Keratinocyte (primary cell): Measurements from ENCODE around the gene SCN10A. TPM values are rescaled to one million over a fixed set of nuclear protein-coding genes. Genes with fewer than 3 reads are reported as not detected.

Experiments
- DNase-seq: peaks from one replicate; pipeline ENCODE4 v3.0.0-alpha.2; 2011; ENCODE audit warnings: low read depth, missing footprints, low spot score
- FAIRE-seq: peaks from 2 replicates; lab custom pipeline; 2011; peaks lifted over from hg19 to GRCh38; lab: Jason Lieb, UNC
- H2AFZ ChIP-seq: 2 replicates; pipeline ENCODE4 v1.6.0; 2012; ENCODE audit warnings: low read length, control low read depth, inconsistent platforms; ENCODE audit not compliant: control insufficient read depth
- H3K27ac ChIP-seq: 2 replicates; pipeline ENCODE4 v1.5.1; 2011; ENCODE audit warnings: low read length; ENCODE audit not compliant: control insufficient read depth, insufficient read depth
- H3K27me3 ChIP-seq: 3 replicates; pipeline ENCODE4 v1.6.0; 2011; ENCODE audit warnings: low read length; ENCODE audit not compliant: control insufficient read depth, insufficient read depth; ENCODE audit errors: extremely low read depth
- H3K36me3 ChIP-seq, 2 experiments: 2 replicates in 1 of 2; 3 replicates in 1 of 2; pipeline ENCODE4 v1.5.1; 2011; ENCODE audit warnings: low read length in 2 of 2, mild to moderate bottlenecking in 1 of 2; ENCODE audit not compliant: control insufficient read depth in 2 of 2, insufficient read depth in 2 of 2; ENCODE audit errors: extremely low read depth in 1 of 2
- H3K4me1 ChIP-seq: 3 replicates; pipeline ENCODE4 v1.5.1; 2011; ENCODE audit warnings: low read length; ENCODE audit not compliant: control insufficient read depth, insufficient read depth; ENCODE audit errors: extremely low read depth
- H3K4me2 ChIP-seq: 3 replicates; pipeline ENCODE4 v1.6.0; 2011; ENCODE audit warnings: low read depth, low read length; ENCODE audit not compliant: control insufficient read depth, insufficient read depth; ENCODE audit errors: extremely low read depth
- H3K4me3 ChIP-seq, 3 experiments: fragments of 200-600 bp in 1 of 3; sonication (generic) in 1 of 3; 2 replicates in 2 of 3; 3 replicates in 1 of 3; pipeline ENCODE4 v1.5.1; 2011 to 2016; ENCODE audit warnings: low read length in 3 of 3, mild to moderate bottlenecking in 3 of 3, control low read depth in 2 of 3, inconsistent platforms in 1 of 3, low read depth in 1 of 3, mixed read lengths in 1 of 3, mixed run types in 1 of 3, moderate library complexity in 1 of 3; ENCODE audit not compliant: control insufficient read depth in 2 of 3, insufficient read depth in 2 of 3; ENCODE audit errors: extremely low read depth in 1 of 3
- H3K79me2 ChIP-seq: 2 replicates; pipeline ENCODE4 v1.6.0; 2012; ENCODE audit warnings: low read length; ENCODE audit not compliant: control insufficient read depth, insufficient read depth
- H3K9ac ChIP-seq: 3 replicates; pipeline ENCODE4 v1.6.0; 2011; ENCODE audit warnings: low read length; ENCODE audit not compliant: control insufficient read depth, insufficient read depth; ENCODE audit errors: extremely low read depth
- H3K9me1 ChIP-seq: 3 replicates; pipeline ENCODE4 v1.6.0; 2011; ENCODE audit warnings: low read length; ENCODE audit not compliant: control insufficient read depth, insufficient read depth; ENCODE audit errors: extremely low read depth
- H3K9me3 ChIP-seq: 2 replicates; pipeline ENCODE4 v1.5.1; 2012; ENCODE audit warnings: low read depth, low read length; ENCODE audit not compliant: control insufficient read depth
- H4K20me1 ChIP-seq: 3 replicates; pipeline ENCODE4 v1.6.0; 2011; ENCODE audit warnings: low read length; ENCODE audit not compliant: control insufficient read depth, insufficient read depth; ENCODE audit errors: extremely low read depth
- EZH2 ChIP-seq: IDR thresholded peaks from one replicate; pipeline ENCODE4 v1.6.1; 2012; ENCODE audit warnings: inconsistent platforms, mild to moderate bottlenecking, low read length, moderate library complexity
- dilution Hi-C: fragments of 300-500 bp; cut with MboI; formaldehyde crosslinking; loops from one replicate; pipeline ENCODE4 v1.7.0; 2020; ENCODE audit warnings: low sequenced_read_pairs; ENCODE audit not compliant: extremely low pct_ligation_motif_present
- polyA plus RNA-seq, 5 experiments: library from polyadenylated mRNA; depleted of rRNA in 3 of 5; stranded (reverse) in 3 of 5; stranded (forward) in 1 of 5; unstranded in 1 of 5; fragments of >200 nt; gene quantifications; 1 replicate in 1 of 5; 2 replicates in 3 of 5; 3 replicates in 1 of 5; pipeline versions ENCODE4 v1.2.1 to v1.2.3, GENCODE V29; 2011 to 2012; ENCODE audit warnings: missing spikeins in 2 of 5, low read depth in 1 of 5, low replicate concordance in 1 of 5
- TF ChIP-seq, protein P1 (sequence below), 3 experiments: IDR thresholded peaks in 1 of 3; conservative IDR thresholded peaks in 1 of 3; optimal IDR thresholded peaks in 1 of 3; 2 replicates in 2 of 3; 3 replicates in 1 of 3; pipeline versions ENCODE3 to v1.5.1; 2011; ENCODE audit warnings: low read length in 3 of 3, mild to moderate bottlenecking in 3 of 3, moderate library complexity in 2 of 3, control low read depth in 1 of 3, inconsistent platforms in 1 of 3; ENCODE audit not compliant: insufficient read depth in 2 of 3; ENCODE audit errors: extremely low read depth in 1 of 3

SCN10A gene
- polyA plus RNA-seq, 1 donor (not counting 4 experiments of a cell fraction or from before 2014, with no cell fraction given) = not detected

DNA sequence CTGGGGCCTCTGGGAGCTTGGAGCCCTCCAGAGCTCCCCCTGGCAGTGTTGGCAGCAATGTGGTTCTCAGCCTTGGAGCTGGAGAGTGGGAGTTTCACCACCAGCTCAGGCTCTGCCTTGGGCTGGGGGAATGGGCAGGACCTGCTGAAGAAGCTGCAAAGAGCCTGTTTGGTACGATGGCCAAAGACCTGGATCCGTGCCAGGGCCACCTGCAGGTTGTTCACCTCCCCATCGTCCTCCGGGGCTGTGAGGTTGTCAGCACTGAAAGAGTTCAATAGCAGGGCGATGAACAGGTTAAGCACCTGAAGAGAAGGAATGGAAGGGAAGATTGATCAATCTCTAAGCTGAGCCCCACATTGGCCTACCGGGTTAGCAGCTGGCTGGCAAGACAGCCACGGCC is 89.3 kb downstream of the SCN10A start:
- H3K79me2 ChIP-seq = no peaks in the 10 kb centered on the region
- H3K9me1 ChIP-seq = no peaks in the 10 kb centered on the region
- TF ChIP-seq, protein P1, sequence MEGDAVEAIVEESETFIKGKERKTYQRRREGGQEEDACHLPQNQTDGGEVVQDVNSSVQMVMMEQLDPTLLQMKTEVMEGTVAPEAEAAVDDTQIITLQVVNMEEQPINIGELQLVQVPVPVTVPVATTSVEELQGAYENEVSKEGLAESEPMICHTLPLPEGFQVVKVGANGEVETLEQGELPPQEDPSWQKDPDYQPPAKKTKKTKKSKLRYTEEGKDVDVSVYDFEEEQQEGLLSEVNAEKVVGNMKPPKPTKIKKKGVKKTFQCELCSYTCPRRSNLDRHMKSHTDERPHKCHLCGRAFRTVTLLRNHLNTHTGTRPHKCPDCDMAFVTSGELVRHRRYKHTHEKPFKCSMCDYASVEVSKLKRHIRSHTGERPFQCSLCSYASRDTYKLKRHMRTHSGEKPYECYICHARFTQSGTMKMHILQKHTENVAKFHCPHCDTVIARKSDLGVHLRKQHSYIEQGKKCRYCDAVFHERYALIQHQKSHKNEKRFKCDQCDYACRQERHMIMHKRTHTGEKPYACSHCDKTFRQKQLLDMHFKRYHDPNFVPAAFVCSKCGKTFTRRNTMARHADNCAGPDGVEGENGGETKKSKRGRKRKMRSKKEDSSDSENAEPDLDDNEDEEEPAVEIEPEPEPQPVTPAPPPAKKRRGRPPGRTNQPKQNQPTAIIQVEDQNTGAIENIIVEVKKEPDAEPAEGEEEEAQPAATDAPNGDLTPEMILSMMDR (optimal IDR thresholded peaks at IDR 0.05 in 1 of 3, IDR thresholded peaks at IDR 0.05 in 1 of 3, conservative IDR thresholded peaks at IDR 0.05 in 1 of 3; ENCODE audit: extremely low read depth in 1 of 3, insufficient read depth in 2 of 3, low read length in 3 of 3) = no peak
- no peak for TF ChIP-seq EZH2
- no peak overlapping the region for H3K27ac ChIP-seq
- H3K27me3 ChIP-seq = peaks cover 7% of the 10 kb centered on the region
- FAIRE-seq (no peak), DNase-seq (no peak)
- no peak overlapping the region for H3K4me3 ChIP-seq
- H3K9me3 ChIP-seq = no peaks in the 10 kb centered on the region
- H3K36me3 ChIP-seq = no peaks in the 10 kb centered on the region
- no peak overlapping the region for H2AFZ ChIP-seq
- H3K4me2 ChIP-seq = no peak overlapping the region
- dilution Hi-C loops = no loop called here
- no peaks in the 10 kb centered on the region for H4K20me1 ChIP-seq
- H3K9ac ChIP-seq = no peak overlapping the region
- no peaks in the 10 kb centered on the region for H3K4me1 ChIP-seq

DNA sequence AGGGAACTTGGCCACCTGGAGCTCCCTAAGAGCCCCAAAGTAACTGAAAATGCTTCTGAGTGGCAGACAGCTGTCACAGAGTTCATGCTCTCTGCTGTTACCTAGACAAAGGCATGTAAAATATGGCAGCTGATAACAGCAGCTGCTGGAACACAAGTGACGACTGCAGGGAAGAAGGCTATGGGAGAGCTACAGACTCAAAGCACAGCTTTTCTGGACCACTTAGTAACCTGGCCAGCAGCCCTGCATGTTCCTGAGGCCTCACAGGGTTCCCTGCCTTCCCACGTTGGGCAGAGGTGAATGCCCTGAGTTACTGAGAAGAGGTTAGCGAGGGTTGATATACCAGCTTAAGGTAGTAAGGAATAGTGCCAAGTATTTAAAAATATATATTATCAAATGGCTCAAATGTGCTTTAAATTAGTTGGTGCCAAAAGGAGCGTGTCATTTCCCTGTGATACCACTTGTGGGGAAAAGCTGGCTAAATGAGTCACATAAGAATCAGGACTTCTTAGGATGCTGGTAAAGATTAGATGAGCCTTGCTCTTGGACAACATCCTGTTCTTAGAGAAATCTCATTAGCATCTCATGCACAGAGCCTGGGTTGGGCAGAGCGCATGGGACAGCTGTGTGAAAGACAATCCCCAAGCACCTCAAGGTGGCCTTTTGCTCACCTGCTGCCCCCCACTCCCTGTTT is 90.1 kb downstream of the SCN10A start:
- H3K36me3 ChIP-seq = no peaks in the 10 kb centered on the region
- H3K27me3 ChIP-seq = peaks cover 7% of the 10 kb centered on the region
- H3K9ac ChIP-seq = no peak overlapping the region
- DNase-seq (no peak), FAIRE-seq (no peak)
- no peaks in the 10 kb centered on the region for H3K9me3 ChIP-seq
- H2AFZ ChIP-seq = no peak overlapping the region
- no peaks in the 10 kb centered on the region for H3K9me1 ChIP-seq
- H3K4me2 ChIP-seq = no peak overlapping the region
- no peaks in the 10 kb centered on the region for H3K79me2 ChIP-seq
- no peaks in the 10 kb centered on the region for H4K20me1 ChIP-seq
- dilution Hi-C loops = no loop called here
- no peak overlapping the region for H3K27ac ChIP-seq
- no peak for TF ChIP-seq EZH2
- TF ChIP-seq, protein P1 (optimal IDR thresholded peaks at IDR 0.05 in 1 of 3, IDR thresholded peaks at IDR 0.05 in 1 of 3, conservative IDR thresholded peaks at IDR 0.05 in 1 of 3; ENCODE audit: extremely low read depth in 1 of 3, insufficient read depth in 2 of 3, low read length in 3 of 3) = no peak
- no peaks in the 10 kb centered on the region for H3K4me1 ChIP-seq
- H3K4me3 ChIP-seq = no peak overlapping the region
